H9 (cell line): Measurements from ENCODE around the gene TFRC. TPM values are rescaled to one million over a fixed set of nuclear protein-coding genes. Genes with fewer than 3 reads are reported as not detected.

Source experiments
- DNase-seq: peaks from one replicate; pipeline ENCODE4 v3.0.0-alpha.2; 2017
- H2AFZ ChIP-seq: one replicate; pipeline ENCODE4 v1.6.1; 2013; ENCODE audit warnings: mild to moderate bottlenecking, low read length, control low read depth, moderate library complexity
- H2AK5ac ChIP-seq: 2 replicates; pipeline ENCODE4 v1.6.1; 2013; ENCODE audit warnings: low read length, control low read depth, mixed read lengths; ENCODE audit not compliant: insufficient read length
- H2BK120ac ChIP-seq: one replicate; pipeline ENCODE4 v1.6.1; 2013; ENCODE audit warnings: low read depth, mild to moderate bottlenecking, low read length, control low read depth, inconsistent platforms; ENCODE audit not compliant: poor library complexity, severe bottlenecking
- H2BK12ac ChIP-seq: 2 replicates; pipeline ENCODE4 v1.6.1; 2013; ENCODE audit warnings: low read length, control low read depth, mixed read lengths, low read depth; ENCODE audit not compliant: insufficient read length
- H2BK15ac ChIP-seq: 2 replicates; pipeline ENCODE4 v1.6.1; 2013; ENCODE audit warnings: low read depth, low read length, control low read depth
- H2BK20ac ChIP-seq: one replicate; pipeline ENCODE4 v1.6.1; 2013; ENCODE audit warnings: low read depth, mild to moderate bottlenecking, low read length, control low read depth, inconsistent platforms; ENCODE audit not compliant: poor library complexity, severe bottlenecking
- H2BK5ac ChIP-seq: 2 replicates; pipeline ENCODE4 v1.6.1; 2013; ENCODE audit warnings: low read length, control low read depth, mixed read lengths; ENCODE audit not compliant: insufficient read length
- H3K14ac ChIP-seq: 2 replicates; pipeline ENCODE4 v1.6.1; 2013; ENCODE audit warnings: low read length, control low read depth; ENCODE audit not compliant: insufficient read depth
- H3K18ac ChIP-seq: 2 replicates; pipeline ENCODE4 v1.6.1; 2013; ENCODE audit warnings: low read depth, mild to moderate bottlenecking, mixed read lengths, low read length, control low read depth; ENCODE audit not compliant: insufficient read length
- H3K23ac ChIP-seq: 2 replicates; pipeline ENCODE4 v1.6.1; 2013; ENCODE audit warnings: low read length, control low read depth, mixed read lengths, low read depth; ENCODE audit not compliant: insufficient read length
- H3K23me2 ChIP-seq: 2 replicates; pipeline ENCODE4 v1.6.1; 2013; ENCODE audit warnings: low read depth, mild to moderate bottlenecking, mixed read lengths, low read length, control low read depth; ENCODE audit not compliant: insufficient read length, poor library complexity, severe bottlenecking
- H3K27ac ChIP-seq: 2 replicates; pipeline ENCODE4 v1.5.1; 2013; ENCODE audit warnings: low read length, control low read depth, mixed read lengths, low read depth; ENCODE audit not compliant: insufficient read length
- H3K27me3 ChIP-seq: 2 replicates; pipeline ENCODE4 v1.6.1; 2013; ENCODE audit warnings: low read length, control low read depth, inconsistent platforms; ENCODE audit not compliant: insufficient read depth
- H3K4ac ChIP-seq: 2 replicates; pipeline ENCODE4 v1.6.1; 2013; ENCODE audit warnings: low read depth, mild to moderate bottlenecking, control low read depth, inconsistent platforms, low read length, moderate library complexity
- H3K4me1 ChIP-seq: 2 replicates; pipeline ENCODE4 v1.6.1; 2013; ENCODE audit warnings: low read length, control low read depth, inconsistent platforms; ENCODE audit not compliant: insufficient read depth
- H3K4me2 ChIP-seq: 2 replicates; pipeline ENCODE4 v1.6.1; 2013; ENCODE audit warnings: low read length, control low read depth, mixed read lengths; ENCODE audit not compliant: insufficient read length, insufficient read depth
- H3K56ac ChIP-seq: 2 replicates; pipeline ENCODE4 v1.6.1; 2013; ENCODE audit warnings: low read depth, mild to moderate bottlenecking, mixed read lengths, low read length, control low read depth; ENCODE audit not compliant: insufficient read length
- H3K79me1 ChIP-seq: 2 replicates; pipeline ENCODE4 v1.6.1; 2013; ENCODE audit warnings: low read depth, mild to moderate bottlenecking, moderate library complexity, low read length, control low read depth, inconsistent platforms; ENCODE audit not compliant: insufficient read depth, poor library complexity, severe bottlenecking
- H3K79me2 ChIP-seq: 2 replicates; pipeline ENCODE4 v1.6.1; 2013; ENCODE audit warnings: low read length, control low read depth, inconsistent platforms; ENCODE audit not compliant: insufficient read depth
- H3K9ac ChIP-seq: 2 replicates; pipeline ENCODE4 v1.6.1; 2013; ENCODE audit warnings: low read length, control low read depth, mixed read lengths; ENCODE audit not compliant: insufficient read length; ENCODE audit errors: extremely low read depth
- H3K9me3 ChIP-seq: one replicate; pipeline ENCODE4 v1.6.1; 2013; ENCODE audit warnings: low read depth, low read length, inconsistent platforms; ENCODE audit not compliant: control insufficient read depth
- H3T11ph ChIP-seq: one replicate; pipeline ENCODE4 v1.6.1; 2013; ENCODE audit warnings: mild to moderate bottlenecking, low read length, control low read depth, inconsistent platforms
- H4K20me1 ChIP-seq: one replicate; pipeline ENCODE4 v1.6.1; 2013; ENCODE audit not compliant: control insufficient read depth, insufficient read length, insufficient read depth
- H4K5ac ChIP-seq: 2 replicates; pipeline ENCODE4 v1.6.1; 2013; ENCODE audit warnings: low read depth, mild to moderate bottlenecking, mixed read lengths, low read length, control low read depth; ENCODE audit not compliant: insufficient read length
- H4K8ac ChIP-seq: replicated peaks from 2 replicates; pipeline ENCODE4 v1.6.1; 2013; ENCODE audit warnings: low read length, control low read depth, mixed read lengths, low read depth; ENCODE audit not compliant: insufficient read length
- H4K91ac ChIP-seq: 2 replicates; pipeline ENCODE4 v1.6.1; 2013; ENCODE audit warnings: low read depth, mild to moderate bottlenecking, moderate library complexity, mixed read lengths, low read length, control low read depth; ENCODE audit not compliant: insufficient read length
- H3K27ac Mint-ChIP-seq, 3 experiments: 2 replicates in 2 of 3; 3 replicates in 1 of 3; pipeline ENCODE4 v1.8.0; 2020 to 2021; ENCODE audit warnings: mixed read lengths in 3 of 3, mild to moderate bottlenecking in 1 of 3, moderate library complexity in 1 of 3
- H3K27me3 Mint-ChIP-seq: 2 replicates; pipeline ENCODE4 v1.8.0; 2021; ENCODE audit warnings: low read depth, mild to moderate bottlenecking, moderate library complexity, mixed read lengths
- H3K36me3 Mint-ChIP-seq, 3 experiments: 2 replicates in 2 of 3; 3 replicates in 1 of 3; pipeline ENCODE4 v1.8.0; 2020 to 2021; ENCODE audit warnings: low read depth in 3 of 3, mixed read lengths in 3 of 3; ENCODE audit not compliant: insufficient read depth in 1 of 3
- H3K4me1 Mint-ChIP-seq, 2 experiments: 2 replicates each; pipeline ENCODE4 v1.8.0; 2020; ENCODE audit warnings: mixed read lengths in 2 of 2
- H3K4me3 Mint-ChIP-seq, 2 experiments: 2 replicates in 1 of 2; 3 replicates in 1 of 2; pipeline ENCODE4 v1.8.0; 2020 to 2021; ENCODE audit warnings: mild to moderate bottlenecking in 2 of 2, mixed read lengths in 2 of 2, moderate library complexity in 1 of 2
- H3K9me3 Mint-ChIP-seq, 2 experiments: 2 replicates in 1 of 2; 3 replicates in 1 of 2; pipeline ENCODE4 v1.8.0; 2020; ENCODE audit warnings: mild to moderate bottlenecking in 2 of 2, mixed read lengths in 2 of 2, moderate library complexity in 1 of 2
- CTCF ChIP-seq: fragments of 200-600 bp; sonication (generic); conservative IDR thresholded peaks from 3 replicates; pipeline ENCODE4 v1.8.0; 2021; ENCODE audit warnings: antibody characterized with exemption, mild to moderate bottlenecking
- WGBS: extraction: QIAGEN DNeasy Blood & Tissue Kit; methylation state at CpG from one replicate; pipeline ENCODE4 v1.1.7; 2013; ENCODE audit warnings: missing lambda C conversion rate, low lambda C conversion rate, mixed read lengths; ENCODE audit not compliant: insufficient read length; ENCODE audit errors: extremely low coverage; 5-methylcytosine and 5-hydroxymethylcytosine counted together
- total RNA-seq: library from RNA; stranded (reverse); gene quantifications from 2 replicates; pipeline ENCODE4 v1.2.1, GENCODE V29; 2021

The TFRC gene
- total RNA-seq, 1 experiment from 2014 or later, result 135 TPM

- no peak overlapping the region for H4K91ac ChIP-seq
- DNase-seq, result no peak
- WGBS, result no CpG with 5 or more reads among the region's 5 CpGs
Measured at GRCh38 chr3:196097373-196098154, 15.7 kb upstream of the TFRC start.

More at GRCh38 chr3:196097373-196098154, 15.7 kb upstream of the TFRC start:
- Histone ChIP-seq H3K27ac (no peak overlapping the region), H4K5ac (no peak overlapping the region), H3K79me2 (no peaks in the 10 kb centered on the region), H3T11ph (no peak overlapping the region), H2BK12ac (no peak overlapping the region), H2AFZ (no peak overlapping the region), H3K79me1 (no peaks in the 10 kb centered on the region), H3K14ac (no peak overlapping the region), H3K23ac (no peak overlapping the region), H2BK5ac (no peak overlapping the region), H3K18ac (no peak overlapping the region), H3K27me3 (no peaks in the 10 kb centered on the region), H3K4me2 (no peak overlapping the region), H4K8ac (no peak overlapping the region), H3K56ac (no peak overlapping the region), H2BK120ac (no peak overlapping the region), H2BK15ac (no peak overlapping the region), H3K9me3 (no peaks in the 10 kb centered on the region), H3K9ac (no peak overlapping the region), H3K4me1 (no peaks in the 10 kb centered on the region), H4K20me1 (no peaks in the 10 kb centered on the region), H2BK20ac (no peak overlapping the region), H3K23me2 (no peaks in the 10 kb centered on the region), H2AK5ac (no peak overlapping the region), H3K4ac (no peak overlapping the region)
- H3K27ac Mint-ChIP-seq, result peak overlapping the region; percentile 32 to 79 (median 67); a peak in 3 of 7 replicates
- H3K36me3 Mint-ChIP-seq, result no peaks in the 10 kb centered on the region
- TF ChIP-seq CTCF, result no peak
- H3K9me3 Mint-ChIP-seq, result peaks cover 0 to 3% of the 10 kb centered on the region in 2 experiments; a peak in 1 of 5 replicates
- H3K4me3 Mint-ChIP-seq, result no peak overlapping the region; a peak in 1 of 5 replicates
- H3K27me3 Mint-ChIP-seq, result peaks cover 1% of the 10 kb centered on the region
- H3K4me1 Mint-ChIP-seq, result peaks cover 6 to 8% of the 10 kb centered on the region in 2 experiments
